NCI-H2107 (cell line): Measurements from ENCODE around the gene SIX4.
"Not testable (repeated sequence)": the region's sequence is repeated elsewhere in the genome, so short reads cannot be mapped to it uniquely, and the experiment has no call there.

Experiments used
- DNase-seq: peaks from one replicate; lab custom pipeline; 2025; lab: John Stamatoyannopoulos, UW

The SIX4 gene

DNA sequence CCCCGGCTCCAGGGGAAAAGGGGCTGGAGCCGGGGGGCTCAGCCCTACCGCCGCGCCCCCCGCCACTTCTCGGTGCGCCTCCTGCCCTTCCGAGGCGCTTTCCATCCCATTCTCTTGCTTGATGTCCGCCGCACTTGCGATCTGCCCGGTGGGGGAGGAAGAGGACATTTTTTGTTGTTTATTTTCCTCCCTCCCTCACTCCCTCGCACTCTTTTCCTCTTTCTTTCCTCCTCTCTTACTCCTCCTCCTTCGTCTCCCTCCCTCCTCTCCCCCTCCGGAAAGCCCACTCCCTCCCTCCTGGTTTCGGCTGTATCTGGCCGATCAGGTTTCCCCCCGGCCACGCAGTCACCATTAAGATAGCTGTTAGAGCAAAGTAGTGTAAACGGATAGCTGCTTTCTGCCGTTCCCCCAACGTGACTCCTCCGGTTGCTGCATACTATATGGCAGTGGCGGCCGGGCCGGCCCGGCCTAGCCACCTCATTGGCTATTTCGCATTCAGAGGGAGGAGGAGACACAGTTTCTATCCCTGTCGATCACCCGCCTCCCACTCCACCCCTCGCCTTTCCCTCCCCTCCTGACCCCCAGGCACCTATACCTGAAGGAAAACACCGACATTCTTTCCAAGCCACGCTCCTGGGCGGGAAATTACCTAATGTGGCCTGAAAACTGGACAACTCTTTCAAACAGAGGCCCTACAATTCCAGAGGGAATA is at the start of gene SIX4:
TSS of gene SIX4 (minus strand) at position 445 of the 712 bp plus-strand sequence. CDS start at position 168, 277 bp downstream.
- DNase-seq: peak; percentile 98

DNA sequence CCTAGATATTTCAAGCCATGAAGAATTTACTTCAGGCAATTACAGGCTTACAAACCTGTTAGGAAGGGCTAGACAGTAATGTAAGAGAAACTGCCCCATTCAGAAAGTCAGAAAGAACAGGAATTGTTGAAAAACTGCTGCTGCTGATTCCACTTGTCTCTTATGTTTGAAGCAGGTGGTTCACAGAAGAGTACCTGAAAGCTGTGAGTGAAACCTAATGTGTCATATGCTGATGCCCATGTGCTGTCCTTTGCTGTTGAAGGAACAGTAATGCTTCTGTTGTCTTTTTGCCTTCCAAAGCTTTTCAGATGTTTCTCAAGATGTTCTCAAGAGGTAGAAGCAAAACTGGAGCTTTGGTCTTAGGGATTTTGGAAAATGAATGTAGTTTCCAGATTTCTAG is 49.4 kb upstream of the SIX4 start:
- no peak for DNase-seq

DNA sequence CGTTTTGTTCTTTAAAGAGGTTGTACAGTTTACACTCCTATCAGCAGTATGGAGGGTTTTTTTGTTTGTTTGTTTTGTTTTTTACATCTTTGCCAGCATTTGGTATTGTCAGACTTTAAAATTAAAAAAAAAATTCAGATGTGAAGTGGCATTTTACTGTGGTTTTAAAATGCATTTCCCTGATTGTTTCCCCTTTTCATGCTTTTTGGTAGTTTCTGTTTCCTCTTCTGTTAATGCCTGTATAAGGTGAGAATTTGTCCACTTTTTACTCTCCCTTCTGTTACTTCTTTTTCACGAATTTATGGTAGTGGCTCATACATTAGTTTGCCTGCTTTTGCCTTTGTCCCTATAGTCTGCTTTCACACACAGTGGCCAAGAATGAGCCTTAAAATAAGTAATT is 47.0 kb upstream of the SIX4 start:
- no peak for DNase-seq

DNA sequence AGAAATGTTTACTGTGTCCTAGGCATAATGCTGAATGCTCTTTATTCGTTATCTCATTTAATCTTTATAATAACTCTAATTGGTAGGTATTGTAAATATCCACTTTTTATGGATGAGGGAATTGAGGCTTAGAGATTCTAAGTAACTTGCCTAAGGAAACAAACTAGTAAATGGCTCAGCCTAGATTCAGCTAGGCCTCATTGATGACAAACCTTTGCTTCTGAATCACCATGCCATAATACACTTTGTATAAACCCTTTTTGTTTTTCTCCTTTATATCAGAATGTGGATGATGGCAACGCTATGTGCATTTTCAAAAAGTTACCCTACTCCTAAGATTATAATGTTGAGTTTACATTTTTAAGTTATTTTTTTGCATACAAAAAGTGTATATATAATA is 44.5 kb upstream of the SIX4 start:
- no peak for DNase-seq

DNA sequence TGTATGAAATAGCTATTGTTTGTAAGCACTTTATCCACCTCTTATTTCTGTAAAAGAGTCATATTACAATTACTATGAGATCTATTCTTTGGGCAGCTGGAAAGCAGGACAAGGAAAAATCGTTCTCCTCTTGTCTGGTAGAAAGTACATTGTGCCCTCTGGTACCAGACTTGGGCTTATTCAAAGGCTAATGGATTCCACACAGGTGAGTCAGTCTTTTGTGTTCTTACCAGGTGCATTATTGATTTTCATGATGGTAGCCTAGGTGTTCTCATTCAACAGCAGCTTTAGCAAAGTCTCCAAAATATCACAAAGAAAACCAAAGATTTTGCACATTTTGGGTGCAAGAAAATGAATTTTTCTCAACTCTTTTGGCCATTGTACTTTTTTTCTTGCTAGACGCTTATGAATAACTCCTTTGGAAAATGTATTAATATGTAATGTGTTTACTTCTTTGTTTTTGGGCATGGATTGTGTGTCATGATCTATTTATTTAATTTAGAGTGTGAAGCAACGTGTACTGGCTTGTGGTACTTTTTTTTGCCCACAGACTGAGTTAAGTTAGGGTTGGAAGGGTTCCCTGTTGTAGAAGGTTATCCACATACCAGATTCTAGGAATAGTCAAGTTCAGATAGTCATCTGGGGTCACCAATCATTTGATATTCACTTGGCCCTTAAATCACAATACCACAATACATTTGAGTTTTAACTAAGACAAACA is 36.7 kb upstream of the SIX4 start:
- DNase-seq: peak; percentile 95

DNA sequence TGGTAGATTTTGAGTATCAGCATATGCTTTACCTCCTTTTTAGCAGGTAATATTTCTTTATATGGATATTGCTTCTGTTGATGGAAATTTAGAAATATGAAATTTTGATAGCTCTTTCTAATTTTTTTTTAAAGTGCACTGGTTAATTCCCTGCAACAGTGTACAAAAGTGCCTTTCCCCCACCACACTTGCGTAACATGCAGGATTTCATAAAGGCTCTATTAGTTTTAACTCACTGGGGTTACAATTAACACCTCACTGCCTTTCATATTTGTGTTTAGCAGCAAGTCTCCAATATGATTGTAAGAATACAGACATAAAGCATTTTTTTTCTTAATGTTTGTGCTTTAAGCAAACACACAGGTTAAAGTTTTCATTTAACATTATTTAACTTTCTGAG is 36.1 kb upstream of the SIX4 start:
- no peak for DNase-seq

DNA sequence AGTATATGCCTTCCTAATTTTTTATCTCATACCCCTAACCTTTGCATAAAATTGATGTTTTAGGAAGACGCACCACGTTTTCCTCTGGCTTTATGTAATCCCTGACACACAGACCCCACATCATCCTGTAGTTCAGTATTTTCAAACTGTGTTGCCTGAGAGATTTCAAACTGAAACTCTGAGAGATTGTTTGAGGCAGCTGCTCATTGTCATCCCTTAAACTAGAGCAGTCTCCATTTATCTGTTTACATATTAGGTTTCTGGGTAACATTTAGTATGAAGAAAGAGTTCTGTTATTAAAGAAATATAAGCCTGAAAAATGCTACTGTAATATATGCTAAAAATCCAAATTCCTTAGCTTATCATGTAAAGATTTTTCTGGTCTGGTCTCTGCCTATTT is 34.7 kb upstream of the SIX4 start:
- DNase-seq: peak; percentile 27

DNA sequence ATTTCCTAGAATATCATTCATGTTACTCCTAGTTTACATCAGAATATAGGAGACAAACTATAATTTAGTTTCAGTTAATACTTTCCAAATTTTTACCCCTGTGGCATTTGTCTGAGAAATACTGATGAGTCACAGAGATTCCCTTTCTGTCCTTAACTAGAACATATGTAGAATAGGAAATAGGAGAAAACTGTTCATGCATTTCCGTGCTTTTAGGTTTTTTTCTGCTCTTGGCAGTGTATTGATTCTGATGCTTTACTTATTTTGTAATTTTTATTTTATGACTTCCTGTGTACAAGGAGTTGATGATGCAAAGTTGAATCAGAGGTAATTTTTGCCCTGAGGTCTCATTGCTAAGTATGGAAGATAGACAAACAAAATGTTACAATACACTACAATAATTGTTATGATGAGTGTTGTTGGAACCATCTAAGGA is 33.4 kb upstream of the SIX4 start:
- DNase-seq: no peak

DNA sequence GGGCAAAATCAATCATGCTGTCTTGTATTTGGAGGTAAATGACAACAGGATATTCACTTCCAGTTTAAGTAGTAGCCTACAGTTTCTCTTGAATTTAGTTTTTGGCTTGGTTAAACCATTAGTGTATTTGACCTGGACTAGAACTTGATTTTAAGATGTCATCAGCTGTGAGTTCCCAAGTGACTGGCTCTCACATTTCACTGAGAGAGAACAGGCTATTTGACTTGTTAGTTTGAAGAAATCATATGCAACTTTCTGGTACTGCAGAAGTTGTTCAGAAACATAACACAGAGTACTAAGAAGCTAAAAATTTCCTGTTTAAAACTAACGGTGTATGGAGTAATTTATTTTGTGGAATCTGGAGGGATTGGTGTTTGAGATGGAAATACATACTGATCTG is 32.7 kb upstream of the SIX4 start:
- DNase-seq: no peak

DNA sequence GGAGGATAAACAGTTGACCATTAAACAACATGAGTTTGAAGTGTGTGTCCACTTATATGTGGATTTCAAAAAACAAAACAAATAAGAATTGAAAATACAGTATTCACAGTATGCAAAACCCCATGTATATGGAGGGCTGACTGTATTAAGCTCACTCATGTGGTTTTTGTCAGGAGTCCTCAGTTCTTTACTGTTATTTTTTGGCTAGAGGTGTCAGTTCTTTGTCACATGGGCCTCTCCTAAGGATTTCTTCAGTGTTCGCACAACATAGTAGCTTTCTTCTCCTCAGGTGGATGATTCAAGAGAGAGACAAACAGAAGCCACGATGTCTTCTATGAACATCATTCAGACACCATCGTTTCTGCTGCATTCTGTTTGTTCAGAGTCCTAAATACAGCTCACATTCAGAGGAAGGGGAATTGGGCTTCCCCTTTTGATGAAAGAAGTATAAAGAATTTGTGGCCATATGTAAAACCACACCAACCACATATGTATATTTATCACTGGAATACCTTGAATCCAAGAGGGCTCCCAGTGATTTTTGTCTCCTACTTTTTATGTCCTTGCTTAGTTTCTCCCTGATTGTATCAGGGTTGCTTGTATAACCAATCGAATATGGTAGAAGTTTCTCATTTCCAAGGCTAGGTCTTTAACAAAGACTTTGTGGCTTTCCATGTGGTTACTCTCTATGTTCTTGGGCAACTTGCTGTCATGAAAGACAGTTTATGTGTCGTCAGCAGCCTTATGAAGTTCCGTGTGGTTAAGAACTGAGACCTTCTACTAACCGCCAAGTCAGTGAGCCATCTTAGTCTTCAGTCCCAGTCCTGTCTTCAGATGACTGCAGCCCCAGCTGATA is 29.3 kb upstream of the SIX4 start:
- DNase-seq: no peak

DNA sequence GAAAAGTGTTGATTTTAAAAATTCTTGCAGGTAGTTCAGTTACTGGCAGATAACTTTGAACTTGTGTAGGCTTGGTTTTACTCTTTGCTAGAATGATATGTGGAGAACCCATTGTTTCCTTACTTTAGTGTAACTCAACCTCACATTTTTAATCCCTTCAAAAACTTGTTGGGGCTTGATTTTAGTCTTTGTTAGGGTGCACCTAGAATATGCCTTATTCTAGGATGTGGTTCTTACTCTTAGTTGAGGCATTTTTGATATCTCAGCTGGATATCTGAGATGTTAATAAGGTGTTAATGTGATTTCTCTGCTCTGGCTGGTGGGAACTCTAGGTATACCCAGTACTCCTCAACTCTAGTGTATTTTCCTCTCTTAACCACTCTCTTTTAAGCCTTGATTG is 20.4 kb upstream of the SIX4 start:
- DNase-seq: no peak

DNA sequence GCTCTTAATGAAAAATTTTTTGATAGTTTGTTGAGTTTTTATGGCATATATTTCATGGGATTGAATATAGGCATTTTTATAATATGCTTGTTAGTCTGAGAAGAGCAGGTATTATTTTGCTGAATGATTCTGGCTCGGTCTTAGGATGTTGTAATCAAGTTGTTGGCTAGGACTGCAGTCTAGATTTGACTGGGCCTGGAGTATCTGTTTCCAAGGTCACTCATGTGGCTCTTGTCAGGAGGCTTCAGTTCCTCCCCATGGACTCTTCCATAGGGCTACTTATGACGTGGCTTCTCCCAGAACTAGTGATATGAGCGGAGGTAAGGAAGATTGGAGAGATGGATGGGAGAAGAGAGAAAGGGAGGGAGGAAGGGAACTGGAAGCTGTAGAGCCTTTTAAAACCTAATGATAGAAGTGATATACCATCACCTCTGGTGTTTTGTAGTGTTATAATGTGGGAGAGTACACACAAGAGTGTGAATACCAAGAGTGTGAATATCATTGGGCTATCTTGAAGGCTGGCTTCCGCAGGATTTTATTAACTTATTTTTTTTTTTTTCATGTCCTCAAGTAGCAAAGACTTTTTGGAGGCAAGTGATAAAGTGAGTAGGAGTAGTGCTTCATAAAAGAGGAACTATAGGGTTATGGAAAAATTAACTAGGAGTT is 14.8 kb upstream of the SIX4 start:
- no peak for DNase-seq

DNA sequence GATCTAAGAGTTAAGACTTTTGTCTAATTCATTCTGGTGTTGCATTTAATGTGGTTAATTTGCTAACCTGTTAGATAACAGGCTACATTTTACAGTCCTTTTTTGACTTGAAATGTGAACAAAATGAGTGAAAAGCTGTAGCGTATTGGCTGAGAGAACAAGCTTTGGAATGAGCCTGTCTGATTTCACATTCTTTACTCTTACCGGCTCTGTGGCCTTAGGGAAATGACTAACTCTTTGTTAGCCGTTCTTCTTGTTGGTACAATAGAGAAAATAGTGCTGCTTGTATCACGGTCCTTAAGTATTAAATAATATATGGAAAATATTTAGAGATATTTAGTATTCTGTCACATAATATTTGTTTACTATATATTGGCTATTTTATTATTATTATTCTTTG is 12.3 kb upstream of the SIX4 start:
- DNase-seq: no peak

DNA sequence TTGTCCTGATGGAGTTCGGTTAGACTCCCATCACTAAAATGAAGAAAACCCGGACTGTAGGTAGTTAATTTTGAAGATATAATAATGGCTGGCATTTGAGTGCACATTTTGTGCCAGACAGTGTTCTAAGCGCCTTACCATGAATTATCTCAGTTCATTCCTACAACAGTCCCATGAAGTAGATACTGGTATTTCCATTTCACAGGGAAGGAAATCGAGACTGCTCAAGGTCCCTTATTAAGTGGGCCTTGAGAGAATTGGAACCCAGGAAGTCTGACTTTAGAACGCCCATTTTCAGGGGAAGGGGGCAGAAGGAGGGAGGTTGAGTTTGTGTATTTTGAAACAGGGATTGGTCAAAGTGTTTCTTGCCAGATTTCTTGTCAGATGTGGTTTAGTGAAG is 11.3 kb upstream of the SIX4 start:
- DNase-seq: no peak

DNA sequence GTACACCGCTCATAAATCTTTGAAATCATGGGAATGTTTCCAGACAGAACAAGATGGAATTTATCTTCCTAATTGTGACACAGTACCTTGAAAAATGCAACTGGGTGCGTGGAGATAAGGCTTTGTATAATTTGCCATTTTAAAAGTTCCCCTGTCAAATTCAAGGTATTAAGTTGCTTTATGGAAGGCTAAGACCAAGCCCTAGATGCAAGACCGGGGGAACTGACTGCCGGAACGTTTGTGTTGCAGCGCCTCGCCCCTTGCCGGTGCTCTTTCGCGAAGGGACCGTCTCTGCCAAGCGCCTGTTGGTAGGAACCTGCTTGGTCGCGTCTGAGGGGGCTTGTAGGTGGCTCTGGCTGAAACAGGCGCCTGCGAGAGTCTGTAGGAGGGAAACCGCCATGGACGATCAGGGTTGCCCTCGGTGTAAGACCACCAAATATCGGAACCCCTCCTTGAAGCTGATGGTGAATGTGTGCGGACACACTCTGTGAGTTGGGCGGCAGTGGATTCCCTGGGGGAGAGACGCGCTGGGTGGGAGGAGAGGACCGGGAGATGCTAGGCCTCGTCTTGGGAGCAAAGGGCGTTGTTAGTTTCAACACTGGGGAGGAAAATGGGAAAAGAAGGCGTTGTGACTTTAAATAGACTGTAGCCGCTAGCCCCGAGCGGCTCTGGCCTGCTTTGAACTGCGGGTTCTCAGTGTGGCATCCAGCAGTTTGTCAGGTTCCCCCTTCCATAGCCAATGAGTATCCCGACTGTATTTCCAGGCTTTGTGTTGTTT is 10.5 kb upstream of the SIX4 start, which contains the start of gene MNAT1:
TSS of gene MNAT1 (plus strand) at position 297 of the 778 bp plus-strand sequence. CDS start at position 399, 102 bp downstream.
- DNase-seq: peak; percentile 97

DNA sequence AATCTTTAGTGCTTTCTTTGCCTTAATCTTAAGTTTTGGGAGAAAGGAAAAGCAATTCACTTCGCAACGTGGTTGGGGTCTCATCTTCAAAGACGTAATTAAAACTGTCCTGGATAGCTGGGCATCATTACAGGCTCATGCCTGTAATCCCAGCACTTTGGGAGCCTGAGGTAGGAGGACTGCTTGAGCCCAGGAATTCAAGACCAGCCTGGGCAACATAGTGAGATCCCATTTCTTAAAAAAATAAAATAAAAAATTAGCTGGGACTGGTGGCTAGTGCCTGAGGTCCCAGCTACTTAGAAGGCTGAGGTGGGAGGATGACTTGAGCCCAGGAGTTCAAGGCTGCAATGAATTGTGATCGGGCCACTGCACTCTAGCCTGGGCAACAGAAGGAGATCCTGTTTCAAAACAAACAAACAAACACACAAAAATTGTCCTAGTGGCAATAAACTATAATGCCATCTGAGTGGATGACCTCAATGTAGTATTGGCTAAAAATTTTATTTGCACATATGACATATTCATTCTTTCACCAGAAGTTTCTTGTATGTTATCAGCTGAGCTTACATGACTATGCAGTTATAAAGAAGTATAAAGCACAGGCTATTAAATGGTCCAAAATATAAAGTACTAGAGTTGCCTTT is 8.8 kb upstream of the SIX4 start:
- DNase-seq: no peak

DNA sequence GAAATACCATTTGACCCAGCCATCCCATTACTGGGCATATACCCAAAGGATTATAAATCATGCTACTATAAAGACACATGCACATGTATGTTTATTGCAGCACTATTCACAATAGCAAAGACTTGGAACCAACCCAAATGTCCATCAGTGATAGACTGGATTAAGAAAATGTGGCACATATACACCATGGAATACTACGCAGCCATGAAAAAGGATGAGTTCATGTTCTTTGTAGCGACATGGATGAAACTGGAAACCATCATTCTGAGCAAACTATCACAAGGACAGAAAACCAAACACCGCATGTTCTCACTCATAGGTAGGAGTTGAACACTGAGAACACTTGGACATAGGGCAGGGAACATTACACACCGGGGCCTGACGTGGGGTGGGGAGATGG is 7.1 kb upstream of the SIX4 start:
- not testable (repeated sequence) for DNase-seq

DNA sequence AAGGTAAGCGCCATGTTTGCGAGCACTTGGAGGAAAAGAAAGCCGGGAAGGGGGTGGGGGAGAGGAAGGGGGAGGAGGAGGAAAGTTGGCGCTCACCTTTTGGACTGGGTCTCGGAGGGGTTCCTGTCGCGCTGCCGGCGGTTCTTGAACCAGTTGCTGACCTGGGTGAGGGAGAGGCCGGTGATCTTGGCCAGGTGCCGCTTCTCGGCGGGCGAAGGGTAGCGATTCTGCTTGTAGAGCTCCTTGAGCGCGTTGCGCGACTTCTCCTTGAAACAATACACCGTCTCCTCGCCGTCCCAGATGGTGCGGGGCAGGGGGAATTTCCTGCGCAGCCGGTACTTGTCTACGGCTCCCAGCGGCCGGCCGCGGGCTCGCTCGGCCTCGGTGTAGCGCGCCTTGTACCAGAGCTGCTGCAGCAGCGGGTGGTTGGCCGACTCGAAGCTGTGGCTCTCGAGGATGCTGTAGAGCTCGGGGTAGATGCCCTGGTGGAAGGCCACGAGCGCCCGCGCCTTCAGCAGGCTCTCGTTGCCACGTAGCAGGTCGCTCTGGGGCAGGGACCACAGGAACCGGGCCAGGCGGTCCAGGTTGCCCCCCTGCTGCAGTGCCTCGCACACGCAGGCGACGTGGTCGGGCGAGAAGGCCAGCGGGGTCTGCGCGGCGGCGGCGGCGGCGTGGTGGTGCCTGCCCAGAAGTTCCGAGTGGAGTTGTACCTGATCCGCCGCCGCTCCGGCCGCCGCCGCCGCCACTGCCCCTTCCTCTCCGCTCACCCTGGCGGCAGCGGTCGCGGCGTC is 840 bp downstream of the SIX4 start:
- DNase-seq: peak; percentile 77

DNA sequence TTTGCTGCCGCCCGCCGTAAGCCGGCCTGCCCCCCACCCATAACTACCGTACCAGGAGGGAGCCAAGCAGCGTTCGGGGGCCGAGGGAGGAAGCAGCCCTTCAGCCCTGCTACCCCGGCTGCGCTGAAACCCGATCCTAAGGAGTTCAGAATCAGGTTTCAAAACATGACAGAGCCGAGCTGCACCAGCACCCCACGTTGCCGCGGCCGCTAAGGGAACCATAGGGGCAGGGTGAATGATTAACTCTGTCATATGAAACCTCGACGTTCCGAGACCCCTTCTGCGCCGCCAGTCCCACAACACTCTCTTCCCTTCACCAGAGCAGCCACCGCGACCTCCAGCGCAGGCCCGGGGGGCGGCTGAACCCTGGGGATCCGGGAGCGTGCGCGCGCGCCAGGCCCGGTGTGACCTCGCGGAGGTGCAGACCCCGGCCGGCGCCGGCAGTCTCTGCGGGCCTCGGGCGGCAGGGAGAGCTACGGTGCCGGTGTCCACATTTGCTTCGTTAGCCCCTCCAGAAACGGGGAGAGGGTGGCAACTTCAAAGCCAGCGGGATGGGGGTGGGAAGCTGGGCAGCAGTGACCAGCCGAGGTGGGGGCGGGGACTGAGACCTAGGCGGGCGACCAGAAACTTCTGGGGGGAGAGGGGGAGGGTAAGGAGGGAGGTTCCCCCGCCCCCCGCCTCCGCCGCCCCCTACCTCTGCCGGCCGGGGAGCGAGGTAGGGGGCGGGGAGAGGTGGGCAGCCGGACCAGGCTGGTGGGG is 1.6 kb downstream of the SIX4 start:
- DNase-seq: peak; percentile 95

DNA sequence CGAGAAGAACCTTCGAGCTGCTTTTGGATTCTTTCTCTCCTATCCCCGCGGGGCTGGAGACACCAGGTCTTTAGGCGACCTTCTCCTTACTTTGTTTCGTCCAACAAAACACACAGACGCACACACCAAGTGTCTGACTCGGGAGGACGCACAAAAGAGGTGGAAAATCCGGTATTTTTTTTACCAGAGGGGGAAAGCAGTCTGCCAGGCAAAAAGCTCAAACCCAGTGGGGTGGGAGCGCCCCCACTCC is 2.1 kb downstream of the SIX4 start:
- no peak for DNase-seq
